ENCODE measurements around the gene GPR173. TPM values are rescaled to one million over a fixed set of nuclear protein-coding genes. Genes with fewer than 3 reads are reported as not detected.

GPR173 gene
- total and polyA plus RNA-seq, 2 experiments from 2014 or later = 0.92 to 7.7 TPM

- no peaks in the 10 kb centered on the region for H3K27me3 ChIP-seq (ENCODE audit: insufficient read depth)
- no peak for ATAC-seq
These were observed 42.8 kb downstream of the GPR173 start for GRCh38 chrX:53091354-53091753.

More at GRCh38 chrX:53091354-53091753, 42.8 kb downstream of the GPR173 start:
- Histone ChIP-seq H3K4me3 (no peak overlapping the region), H3K4me2 (no peak overlapping the region), H3F3A (replicated peaks; ENCODE audit: low read depth) (no peaks in the 10 kb centered on the region), H3K36me3 (ENCODE audit: insufficient read depth) (no peaks in the 10 kb centered on the region), H3K9me2 (ENCODE audit: insufficient read depth) (no peaks in the 10 kb centered on the region), H3K79me2 (replicated peaks; ENCODE audit: insufficient read depth) (no peaks in the 10 kb centered on the region; the same call in 1 of the 2 replicates), H2AFZ (no peak overlapping the region), H3K27ac (ENCODE audit: low read depth) (no peak overlapping the region), H3K4me1 (ENCODE audit: insufficient read depth) (no peaks in the 10 kb centered on the region), H4K20me1 (replicated peaks; ENCODE audit: insufficient read depth) (no peaks in the 10 kb centered on the region)
- Mint-ChIP-seq H3K4me3 (no peak overlapping the region), H3K27me3 (ENCODE audit: insufficient read depth, low read depth, poor library complexity) (peaks cover 6% of the 10 kb centered on the region), H3K4me1 (peaks cover 17% of the 10 kb centered on the region; the same call in 2 of the 3 replicates), H3K27ac (no peak overlapping the region), H3K9me3 (no peaks in the 10 kb centered on the region), H3K36me3 (ENCODE audit: low read depth) (peaks cover 17% of the 10 kb centered on the region)
- no peak for DNase-seq (ENCODE audit: low spot score)
- TF ChIP-seq EZH2phosphoT487 (IDR thresholded peaks at IDR 0.05; ENCODE audit: unreplicated experiment) (no peak), ZNF331 (CRISPR knock-in tag; IDR thresholded peaks at IDR 0.05; ENCODE audit: low read depth) (no peak), REST (IDR thresholded peaks at IDR 0.05; ENCODE audit: unreplicated experiment) (no peak), ETS1 (IDR thresholded peaks at IDR 0.05) (no peak), NANOG (IDR thresholded peaks at IDR 0.05; ENCODE audit: borderline replicate concordance) (no peak), JUNB (IDR thresholded peaks at IDR 0.05; ENCODE audit: unreplicated experiment) (no peak), CTCF (conservative IDR thresholded peaks at IDR 0.05; ENCODE audit: low read depth in 2 of 2) (no peak), STAT1 (IDR thresholded peaks at IDR 0.05; ENCODE audit: unreplicated experiment) (no peak), ZNF462 (CRISPR knock-in tag; IDR thresholded peaks at IDR 0.05) (no peak), POLR2AphosphoS5 (IDR thresholded peaks at IDR 0.05; ENCODE audit: low read depth) (no peak), CREB1 (CRISPR knock-in tag; IDR thresholded peaks at IDR 0.05; ENCODE audit: low read depth) (no peak), EZH2 (IDR thresholded peaks at IDR 0.05; ENCODE audit: low read depth, unreplicated experiment) (no peak), ZNF114 (CRISPR knock-in tag; IDR thresholded peaks at IDR 0.05) (no peak)
